HEK293 (cell line): Measurements from ENCODE around the gene EMD.

ENCODE experiments used
- CTCF ChIA-PET: fragments of 350-600 bp; formaldehyde crosslinking; extraction: SDS; loops from one replicate; lab custom pipeline; 2021; ENCODE audit warnings: antibody characterized with exemption; lab: Yijun Ruan, JAX
- POLR2A ChIA-PET: fragments of 300-600 bp; formaldehyde crosslinking; extraction: SDS; loops from one replicate; lab custom pipeline; 2020; ENCODE audit warnings: antibody characterized with exemption, inconsistent platforms; lab: Yijun Ruan, JAX
- H3K27ac ChIP-seq: fragments of 200-500 bp; sonication (Bioruptor generic); 2 replicates; pipeline ENCODE4 v1.5.1; 2014; ENCODE audit warnings: low read depth, low read length, control low read depth, inconsistent platforms; ENCODE audit errors: extremely low read depth
- H3K36me3 ChIP-seq, 2 experiments: fragments of 200-500 bp in 1 of 2; sonication (Bioruptor generic) in 1 of 2; 1 replicate in 1 of 2; 2 replicates in 1 of 2; pipeline ENCODE4 v1.5.1; 2014 to 2017; ENCODE audit warnings: inconsistent platforms in 2 of 2, low read length in 2 of 2; ENCODE audit not compliant: control insufficient read depth in 2 of 2, insufficient read depth in 1 of 2
- H3K4me1 ChIP-seq: fragments of 200-500 bp; sonication (Bioruptor generic); 2 replicates; pipeline ENCODE4 v1.5.1; 2014; ENCODE audit warnings: mild to moderate bottlenecking, low read length, inconsistent platforms; ENCODE audit not compliant: control insufficient read depth, insufficient read depth
- H3K4me3 ChIP-seq: 2 replicates; pipeline ENCODE4 v1.5.1; 2011; ENCODE audit warnings: low read depth, mild to moderate bottlenecking, control low read depth, low read length, moderate library complexity
- H3K9me3 ChIP-seq: fragments of 200-500 bp; sonication (Bioruptor generic); 2 replicates; pipeline ENCODE4 v1.5.1; 2014; ENCODE audit warnings: low read depth, low read length, inconsistent platforms; ENCODE audit not compliant: control insufficient read depth, insufficient read depth
- BCL6B ChIP-seq: fragments of 450-650 bp; formaldehyde crosslinking; IDR thresholded peaks from 2 replicates; pipeline ENCODE4 v1.5.1; 2017; ENCODE audit warnings: missing biosample characterization, missing genetic modification characterization
- GLI2 ChIP-seq: fragments of 450-650 bp; formaldehyde crosslinking; IDR thresholded peaks from 2 replicates; pipeline ENCODE4; 2017; ENCODE audit warnings: missing biosample characterization, missing genetic modification characterization, low read depth, borderline replicate concordance
- IKZF3 ChIP-seq: fragments of 450-650 bp; IDR thresholded peaks from 2 replicates; pipeline ENCODE4 v1.5.0; 2018; ENCODE audit warnings: missing biosample characterization, mild to moderate bottlenecking, missing genetic modification characterization, moderate library complexity
- OVOL3 ChIP-seq: fragments of 450-650 bp; formaldehyde crosslinking; IDR thresholded peaks from 2 replicates; pipeline ENCODE4 v1.5.1; 2016; ENCODE audit warnings: missing biosample characterization, missing genetic modification characterization
- PRDM1 ChIP-seq: fragments of 450-650 bp; formaldehyde crosslinking; IDR thresholded peaks from 2 replicates; pipeline ENCODE4; 2016; ENCODE audit warnings: missing biosample characterization, missing genetic modification characterization
- PRDM4 ChIP-seq: fragments of 450-650 bp; formaldehyde crosslinking; IDR thresholded peaks from 2 replicates; pipeline ENCODE4 v1.5.1; 2017; ENCODE audit warnings: missing biosample characterization, missing genetic modification characterization
- PRDM6 ChIP-seq: fragments of 450-650 bp; formaldehyde crosslinking; IDR thresholded peaks from 2 replicates; pipeline ENCODE4 v1.5.1; 2017; ENCODE audit warnings: missing biosample characterization, missing genetic modification characterization
- ZNF221 ChIP-seq: fragments of 450-650 bp; formaldehyde crosslinking; IDR thresholded peaks from 2 replicates; pipeline ENCODE4 v1.5.1; 2017; ENCODE audit warnings: missing biosample characterization, missing genetic modification characterization, borderline replicate concordance
- ZNF341 ChIP-seq: fragments of 450-650 bp; formaldehyde crosslinking; IDR thresholded peaks from 2 replicates; pipeline ENCODE4; 2016; ENCODE audit warnings: low read depth, missing biosample characterization, missing genetic modification characterization
- ZNF350 ChIP-seq: fragments of 450-650 bp; formaldehyde crosslinking; IDR thresholded peaks from 2 replicates; pipeline ENCODE4 v1.5.0; 2017; ENCODE audit warnings: missing biosample characterization, mild to moderate bottlenecking, missing genetic modification characterization
- ZNF449 ChIP-seq: fragments of 450-650 bp; formaldehyde crosslinking; IDR thresholded peaks from 2 replicates; pipeline ENCODE4 v1.5.1; 2017; ENCODE audit warnings: missing biosample characterization, mild to moderate bottlenecking, missing genetic modification characterization, moderate library complexity
- ZNF624 ChIP-seq: fragments of 450-650 bp; formaldehyde crosslinking; IDR thresholded peaks from 2 replicates; pipeline ENCODE4 v1.5.1; 2017; ENCODE audit warnings: missing biosample characterization, missing genetic modification characterization
- ZNF660 ChIP-seq: fragments of 450-650 bp; IDR thresholded peaks from 2 replicates; pipeline ENCODE4 v1.5.1; 2018; ENCODE audit warnings: missing biosample characterization, mild to moderate bottlenecking, missing genetic modification characterization
- ZNF792 ChIP-seq: fragments of 450-650 bp; formaldehyde crosslinking; IDR thresholded peaks from 2 replicates; pipeline ENCODE4 v1.5.1; 2016; ENCODE audit warnings: missing biosample characterization, missing genetic modification characterization

The EMD gene

GRCh38 chrX:154419688-154420401, 40.8 kb downstream of the EMD start:
- TF ChIP-seq ZNF341 (tag by site-specific recombination) (peak; percentile 16; the same call in 1 of the 2 replicates), GLI2 (tag by site-specific recombination) (no peak), BCL6B (tag by site-specific recombination) (no peak), IKZF3 (tag by site-specific recombination) (no peak), ZNF350 (tag by site-specific recombination) (no peak), ZNF792 (tag by site-specific recombination) (no peak), PRDM1 (tag by site-specific recombination) (no peak), ZNF624 (tag by site-specific recombination) (no peak), PRDM4 (tag by site-specific recombination) (no peak)
- Histone ChIP-seq H3K9me3 (no peaks in the 10 kb centered on the region), H3K4me3 (no peak overlapping the region), H3K4me1 (no peaks in the 10 kb centered on the region), H3K27ac (no peak overlapping the region), H3K36me3 (peaks cover 4% of the 10 kb centered on the region in 2 experiments; a peak in 2 of 3 replicates)
- ChIA-PET CTCF (interaction anchor here (1.3 kb wide), 1 partner anchor 22 kb away, joined by 4 read pairs; the partner anchor contains the start of gene RPL10), POLR2A (no interaction called here)

- Histone ChIP-seq H3K4me1 (no peaks in the 10 kb centered on the region), H3K9me3 (no peaks in the 10 kb centered on the region), H3K4me3 (no peak overlapping the region), H3K27ac (no peak overlapping the region), H3K36me3 (no peaks in the 10 kb centered on the region; a peak in 1 of 3 replicates)
- POLR2A ChIA-PET: interaction anchor here (1.0 to 1.4 kb wide), 2 partner anchors 11 to 39 kb away, joined by 3 to 4 read pairs; no protein-coding TSS in a partner anchor
- CTCF ChIA-PET: interaction anchor here (1.3 kb wide), 1 partner anchor 22 kb away, joined by 4 read pairs; the partner anchor contains the start of gene RPL10
- TF ChIP-seq ZNF221 (no peak), PRDM6 (tag by site-specific recombination) (no peak), ZNF660 (tag by site-specific recombination) (no peak), OVOL3 (tag by site-specific recombination) (no peak), ZNF449 (tag by site-specific recombination) (no peak)
These were observed 41.3 kb downstream of the EMD start for GRCh38 chrX:154420402-154420756.
